NCI-H1048 (cell line): ENCODE results near the gene ZNF718.
"Not testable (repeated sequence)": the region's sequence is repeated elsewhere in the genome, so short reads cannot be mapped to it uniquely, and the experiment has no call there.

Experiments used
- DNase-seq: peaks from one replicate; lab custom pipeline; 2025; lab: John Stamatoyannopoulos, UW

The ZNF718 gene

DNA sequence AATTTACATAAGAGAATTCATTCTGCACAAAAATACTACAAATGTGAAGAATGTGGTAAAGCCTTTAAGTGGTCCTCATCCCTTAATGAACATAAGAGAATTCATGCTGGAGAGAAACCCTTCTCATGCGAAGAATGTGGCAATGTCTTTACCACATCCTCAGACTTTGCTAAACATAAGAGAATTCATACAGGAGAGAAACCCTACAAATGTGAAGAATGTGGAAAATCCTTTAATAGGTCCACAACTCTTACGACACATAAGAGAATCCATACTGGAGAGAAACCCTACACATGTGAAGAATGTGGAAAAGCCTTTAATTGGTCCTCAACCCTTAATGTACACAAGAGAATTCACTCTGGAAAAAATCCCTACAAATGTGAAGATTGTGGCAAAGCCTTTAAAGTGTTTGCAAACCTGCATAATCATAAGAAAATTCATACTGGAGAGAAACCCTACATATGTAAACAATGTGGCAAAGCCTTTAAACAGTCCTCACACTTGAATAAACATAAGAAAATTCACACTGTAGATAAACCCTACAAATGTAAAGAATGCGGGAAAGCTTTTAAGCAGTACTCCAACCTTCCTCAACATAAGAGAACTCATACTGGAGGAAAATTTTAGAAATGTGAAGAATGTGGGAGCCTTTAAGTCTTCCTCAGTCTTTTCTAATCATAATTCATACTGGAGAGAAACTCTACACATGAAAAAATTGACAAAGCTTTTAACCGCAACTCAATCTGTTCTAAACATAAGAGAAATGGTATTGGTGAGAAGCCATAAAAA lies 37.4 kb downstream of the ZNF718 start:
- no peak for DNase-seq

DNA sequence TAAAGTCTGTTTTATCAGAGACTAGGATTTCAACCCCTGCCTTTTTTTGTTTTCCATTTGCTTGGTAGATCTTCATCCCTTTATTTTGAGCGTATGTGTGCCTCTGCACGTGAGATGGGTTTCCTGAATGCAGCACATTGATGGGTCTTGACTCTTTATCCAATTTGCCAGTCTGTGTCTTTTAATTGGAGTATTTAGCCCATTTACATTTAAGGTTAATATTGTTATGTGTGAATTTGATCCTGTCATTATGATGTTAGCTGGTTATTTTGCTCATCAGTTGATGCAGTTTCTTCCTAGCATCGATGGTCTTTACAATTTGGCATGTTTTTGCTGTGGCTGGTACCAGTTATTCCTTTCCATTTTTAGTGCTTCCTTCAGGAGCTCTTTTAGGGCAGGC lies 45.3 kb downstream of the ZNF718 start:
- DNase-seq: not testable (repeated sequence)

DNA sequence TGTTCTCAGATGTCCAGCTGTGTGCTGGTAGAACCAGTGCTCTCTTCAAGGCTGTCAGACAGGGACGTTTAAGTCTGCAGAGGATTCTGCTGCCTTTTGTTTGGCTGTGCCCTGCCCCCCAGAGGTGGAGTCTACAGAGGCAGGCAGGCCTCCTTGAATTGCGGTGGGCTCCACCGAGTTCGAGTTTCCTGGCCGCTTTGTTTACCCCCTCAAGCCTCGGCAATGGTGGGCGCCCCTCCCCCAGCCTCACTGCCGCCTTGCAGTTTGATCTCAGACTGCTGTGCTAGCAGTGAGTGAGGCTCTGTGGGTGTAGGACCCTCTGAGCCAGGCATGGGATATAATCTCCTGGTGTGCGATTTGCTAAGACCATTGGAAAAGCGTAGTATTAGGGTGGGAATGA lies 47.0 kb downstream of the ZNF718 start:
- not testable (repeated sequence) for DNase-seq

DNA sequence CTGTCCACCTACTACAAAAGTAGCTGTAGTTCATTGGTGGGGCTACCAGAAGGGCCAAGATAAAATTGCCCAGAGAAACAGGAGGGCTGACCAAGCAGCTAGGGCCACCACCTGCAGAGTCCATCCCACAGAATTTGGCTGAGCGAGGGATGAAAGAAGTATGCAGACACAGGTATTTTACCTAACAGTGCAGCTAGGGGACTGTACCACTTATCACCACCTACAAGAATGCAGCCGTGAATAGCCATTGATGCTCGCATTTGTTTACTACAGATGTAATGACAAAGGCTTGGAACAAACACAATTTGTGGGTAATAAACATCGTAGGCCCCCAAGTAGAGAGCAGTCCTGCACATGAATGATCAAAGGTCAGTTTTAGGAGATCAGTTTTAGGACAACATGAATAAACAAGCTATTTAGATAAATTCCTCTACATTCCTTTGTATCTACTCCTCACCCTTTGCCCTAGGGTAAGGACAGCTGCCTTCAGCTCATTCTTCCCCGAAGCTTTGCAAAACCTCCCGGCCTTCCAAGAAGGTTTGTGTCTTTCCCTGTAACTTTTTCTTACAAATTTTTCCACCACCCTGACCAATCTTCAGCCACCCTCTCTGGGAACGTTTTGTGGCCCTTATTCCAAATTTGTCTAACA lies 49.5 kb downstream of the ZNF718 start:
- no peak for DNase-seq

DNA sequence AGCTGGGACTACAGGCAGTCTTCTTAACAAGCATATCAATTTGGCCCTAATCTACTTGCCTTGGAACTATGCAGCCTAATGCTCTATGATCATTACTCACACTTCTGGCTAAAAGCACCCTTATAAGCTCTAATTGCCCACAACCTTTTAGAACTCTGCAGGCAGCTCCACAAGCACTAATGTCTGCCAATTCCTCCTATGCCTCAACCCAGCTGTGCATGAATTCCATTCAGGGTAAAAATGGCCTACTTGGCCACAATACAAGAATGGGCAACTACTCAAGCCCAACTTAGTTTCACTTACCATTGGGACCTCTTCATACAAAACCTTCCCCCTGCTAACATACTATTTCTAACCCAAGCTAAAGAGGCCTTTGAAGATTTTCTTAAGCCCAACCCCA lies 51.7 kb downstream of the ZNF718 start:
- DNase-seq: no peak

DNA sequence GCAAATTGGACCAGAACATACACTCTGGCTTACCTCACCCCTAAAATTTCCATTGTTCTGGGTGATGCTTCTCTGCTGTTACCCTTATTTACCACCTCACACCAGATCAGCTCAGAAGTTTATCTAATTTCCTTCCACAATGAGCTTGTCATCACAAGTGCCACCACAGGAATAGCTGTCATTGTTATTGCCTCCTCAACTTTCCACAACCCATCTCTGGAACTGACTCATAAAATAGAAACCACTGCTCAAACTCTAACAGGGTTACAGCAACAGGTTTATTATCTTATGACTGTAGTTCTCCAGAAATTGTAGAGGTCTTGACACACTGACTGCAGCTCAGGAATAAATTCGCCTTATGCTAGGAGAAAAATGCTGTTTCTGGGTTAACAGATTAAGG lies 52.7 kb downstream of the ZNF718 start:
- no peak for DNase-seq

DNA sequence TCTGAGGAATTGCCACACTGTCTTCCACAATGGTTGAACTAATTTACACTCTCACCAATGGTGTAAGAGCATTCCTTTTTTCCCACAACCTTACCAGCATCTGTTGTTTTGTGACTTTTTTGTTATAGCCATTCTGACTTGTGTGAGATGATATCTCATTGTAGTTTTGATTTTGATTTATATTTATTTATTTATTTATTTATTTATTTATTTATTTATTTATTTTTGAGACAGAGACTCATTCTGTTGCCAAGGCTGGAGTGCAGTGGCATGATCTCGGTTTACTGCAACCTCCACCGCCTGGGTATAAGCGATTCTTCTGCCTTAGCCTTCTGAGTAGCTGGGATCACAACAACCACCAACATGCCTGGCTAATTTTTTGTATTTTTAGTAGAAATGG lies 57.9 kb downstream of the ZNF718 start:
- DNase-seq: not testable (repeated sequence)

DNA sequence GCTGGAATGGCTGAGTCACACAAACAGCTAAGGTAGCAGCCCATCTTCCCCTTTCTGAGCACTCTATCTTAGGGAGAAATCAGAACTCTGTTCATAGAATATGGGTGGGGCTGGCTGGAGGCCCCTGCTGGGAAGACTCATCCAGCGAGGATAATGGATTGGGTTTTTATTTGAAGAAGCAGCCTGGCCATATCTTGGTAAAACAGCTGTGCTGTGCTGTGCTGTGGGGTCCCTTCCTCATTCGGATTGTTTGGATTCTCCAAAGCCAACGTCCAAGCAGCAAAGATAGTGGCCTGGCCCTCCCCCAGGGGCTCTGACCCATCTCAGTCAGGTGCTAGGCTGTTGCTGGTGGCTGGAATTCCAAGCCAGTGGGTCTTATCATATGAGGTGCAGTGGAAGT lies 63.8 kb downstream of the ZNF718 start:
- DNase-seq: no peak

DNA sequence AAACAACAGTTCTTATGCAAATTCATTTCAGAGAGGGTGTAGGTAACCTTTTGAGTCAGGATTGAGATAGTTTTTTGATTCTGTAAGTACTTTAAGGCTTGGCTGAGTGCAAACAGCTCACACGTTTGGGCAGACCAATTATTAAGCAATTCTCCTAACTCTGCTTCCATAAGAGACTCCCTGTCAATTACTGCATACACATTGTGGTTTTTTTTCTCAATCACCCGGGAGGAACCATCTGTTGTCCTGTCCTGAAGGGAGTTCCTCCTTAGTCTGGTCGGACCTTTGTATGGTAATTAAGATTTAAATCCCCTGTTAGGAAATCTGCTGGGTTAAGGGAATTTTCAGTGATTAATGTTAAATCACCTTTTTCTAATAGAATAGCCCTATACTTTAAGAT lies 70.9 kb downstream of the ZNF718 start:
- not testable (repeated sequence) for DNase-seq

DNA sequence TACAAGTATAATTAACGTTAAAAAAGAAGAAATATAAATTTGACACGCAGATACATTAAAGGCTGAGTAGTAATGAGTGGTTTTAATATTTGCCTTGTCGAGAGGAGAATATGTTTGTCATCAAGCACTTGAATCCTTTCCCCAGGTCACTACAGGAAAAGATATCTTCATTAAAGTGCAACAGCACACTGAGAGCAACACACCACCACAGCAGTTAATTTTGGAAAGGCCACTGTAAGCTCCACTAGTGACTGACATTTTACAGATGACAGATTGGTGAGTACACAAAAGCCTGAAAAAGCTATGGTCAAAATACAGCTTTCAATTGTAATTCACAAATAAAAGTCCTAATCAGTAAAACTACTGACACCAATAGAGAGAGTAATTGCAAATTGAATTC lies 76.6 kb downstream of the ZNF718 start:
- DNase-seq: no peak

DNA sequence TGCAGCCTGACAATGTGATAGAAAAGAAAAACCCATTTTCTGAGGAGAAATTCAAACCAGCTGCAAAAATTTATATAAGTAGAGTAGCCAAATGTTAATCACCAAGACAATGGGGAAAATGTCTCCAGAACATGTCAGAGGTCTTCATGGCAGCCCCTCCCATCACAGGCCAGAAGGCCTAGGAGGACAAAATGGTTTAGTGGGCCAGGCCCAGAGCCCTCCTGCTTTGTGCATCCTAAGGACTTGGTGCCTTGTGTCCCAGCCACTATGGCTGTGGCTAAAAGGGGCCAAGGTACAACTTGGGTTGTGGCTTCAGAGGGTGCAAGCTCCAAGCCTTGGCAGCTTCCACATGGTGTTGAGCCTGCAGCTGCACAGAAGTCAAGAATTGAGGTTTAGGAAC lies 78.5 kb downstream of the ZNF718 start:
- not testable (repeated sequence) for DNase-seq

DNA sequence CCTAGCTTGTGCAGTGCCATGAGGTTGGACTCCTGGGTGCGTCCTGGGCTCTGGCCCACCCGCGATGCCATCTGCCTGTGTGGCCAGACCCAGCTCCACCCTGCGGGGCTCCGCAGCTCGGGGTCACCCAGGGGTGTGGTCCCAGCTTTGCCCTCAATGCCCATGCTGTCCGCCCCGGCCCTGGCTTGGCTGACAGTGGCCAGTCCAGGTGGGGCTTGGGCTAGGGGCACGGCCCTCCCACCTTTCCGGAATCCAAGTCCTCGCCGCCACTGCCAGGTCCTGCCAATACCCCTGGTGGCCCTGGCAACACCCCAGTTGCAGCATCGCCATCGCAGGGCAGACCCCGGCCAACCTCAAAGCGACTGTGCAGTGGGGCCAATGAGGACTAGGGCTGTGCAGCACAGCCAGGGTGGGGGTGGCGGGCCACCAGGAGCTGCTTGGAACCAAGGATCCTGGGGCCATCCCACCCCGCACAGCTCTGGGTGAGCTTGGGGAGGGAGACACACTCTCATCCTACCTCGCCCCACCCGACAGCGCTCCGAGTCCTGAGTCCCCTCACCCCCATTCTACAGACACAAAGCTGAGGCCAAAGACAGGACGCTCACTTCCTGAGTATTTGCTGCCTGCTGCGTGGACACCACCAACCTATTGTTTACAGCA lies 80.9 kb downstream of the ZNF718 start:
- no peak for DNase-seq

DNA sequence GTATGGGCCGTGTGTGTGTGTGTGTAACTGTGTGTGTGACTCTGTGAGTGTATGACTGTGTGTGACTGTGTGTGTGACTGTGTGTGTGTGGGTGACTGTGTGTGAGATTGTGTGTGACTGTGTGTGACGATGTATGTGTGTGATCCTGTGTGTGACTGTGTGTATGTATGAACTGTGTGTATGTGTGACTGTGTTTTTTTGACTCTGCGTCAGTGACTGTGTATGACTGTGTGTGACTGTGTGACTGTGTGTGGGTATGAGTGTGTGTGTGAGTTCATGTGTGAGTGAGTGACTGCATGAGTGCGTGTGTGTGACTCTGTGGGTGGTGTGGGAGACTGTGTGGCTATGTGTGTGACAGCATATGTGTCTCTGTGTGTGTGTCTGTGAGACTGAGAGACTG lies 81.8 kb downstream of the ZNF718 start:
- DNase-seq: no peak

DNA sequence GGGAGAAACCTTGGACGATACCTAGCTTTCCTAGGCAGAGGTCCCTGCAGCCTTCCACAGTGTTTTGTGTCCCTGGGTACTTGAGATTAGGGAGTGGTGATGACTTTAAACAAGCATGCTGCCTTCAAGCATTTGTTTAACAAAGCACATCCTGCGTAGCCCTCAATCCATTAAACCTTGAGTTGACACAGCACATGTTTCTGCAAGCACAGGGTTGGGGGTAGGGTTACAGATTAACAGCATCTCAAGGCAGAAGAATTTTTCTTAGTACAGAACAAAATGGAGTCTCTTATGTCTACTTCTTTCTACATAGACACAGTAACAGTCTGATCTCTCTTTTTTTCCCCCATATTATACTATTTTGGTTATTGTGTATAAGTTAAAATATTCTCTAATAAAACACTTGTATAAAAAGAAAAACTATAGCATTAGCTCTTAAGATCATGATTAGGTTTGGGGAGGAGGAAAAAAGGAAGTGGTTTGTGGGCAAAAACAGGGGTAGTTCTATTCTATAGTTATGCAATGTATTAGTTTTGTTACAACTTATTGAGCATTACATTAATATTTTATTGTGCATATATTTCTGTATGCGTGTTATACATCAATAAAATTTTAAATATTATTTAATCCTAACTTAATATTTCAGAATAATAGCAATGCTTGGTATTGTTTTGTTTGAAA lies 84.3 kb downstream of the ZNF718 start:
- not testable (repeated sequence) for DNase-seq

DNA sequence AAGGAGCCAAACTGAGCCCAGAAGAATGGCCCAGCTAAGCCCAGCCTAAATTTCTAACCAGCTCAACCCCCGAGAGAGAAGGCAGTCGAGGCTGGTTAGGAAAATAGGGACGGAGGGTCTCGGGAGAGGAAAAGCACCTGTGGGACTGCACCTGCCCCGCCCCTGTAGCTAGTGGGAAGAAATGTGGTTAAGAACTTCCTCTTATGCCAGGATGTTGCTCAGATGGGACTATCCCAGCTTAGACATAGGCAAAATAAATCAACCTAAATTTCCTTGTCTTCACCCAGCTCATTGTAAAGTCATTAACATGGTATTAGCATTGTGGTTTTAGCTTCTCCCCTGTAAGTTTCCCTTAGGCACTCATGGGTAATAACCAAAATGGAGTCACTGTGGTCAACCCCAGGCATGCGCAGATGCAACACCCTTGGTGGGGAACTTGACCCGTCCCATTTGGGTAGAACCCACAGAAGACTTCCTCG lies 86.8 kb downstream of the ZNF718 start:
- no peak for DNase-seq

DNA sequence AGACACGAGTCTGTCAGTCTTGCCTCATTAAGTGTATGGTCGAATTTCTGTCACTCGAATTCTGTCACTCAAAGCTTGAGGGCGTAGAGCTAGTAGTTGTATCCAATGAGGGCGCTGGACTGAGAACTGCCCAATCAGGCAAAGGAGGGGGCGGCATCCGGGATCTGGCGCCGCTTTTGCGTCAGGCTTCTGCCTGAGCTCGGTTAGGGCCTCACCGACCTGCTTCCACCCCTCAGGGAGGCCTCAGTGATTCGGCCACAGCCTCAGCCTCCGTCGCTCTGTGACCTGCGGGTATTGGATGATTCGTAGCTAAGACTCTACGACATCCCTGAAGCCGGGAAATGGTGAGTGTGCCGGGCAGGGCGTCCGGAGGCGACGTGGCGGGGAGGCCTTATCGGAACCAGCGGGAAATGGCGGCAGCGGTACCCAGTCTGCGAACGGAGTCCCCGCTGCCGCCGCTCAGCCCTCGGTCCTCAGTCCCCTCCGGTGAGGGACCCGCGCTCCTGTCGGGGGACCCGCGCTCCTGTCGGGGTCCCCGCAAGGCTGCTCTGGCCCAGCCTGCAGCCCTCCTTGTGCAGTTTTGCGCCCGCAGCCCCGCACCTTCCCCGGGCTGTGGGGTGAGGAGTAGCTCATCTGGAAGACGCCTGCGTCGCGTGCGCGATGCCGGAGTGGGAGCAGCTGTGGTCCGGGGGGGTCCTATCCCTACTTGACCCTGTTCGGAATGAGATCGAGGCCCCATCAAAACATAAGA lies 88.3 kb downstream of the ZNF718 start:
- no peak for DNase-seq

DNA sequence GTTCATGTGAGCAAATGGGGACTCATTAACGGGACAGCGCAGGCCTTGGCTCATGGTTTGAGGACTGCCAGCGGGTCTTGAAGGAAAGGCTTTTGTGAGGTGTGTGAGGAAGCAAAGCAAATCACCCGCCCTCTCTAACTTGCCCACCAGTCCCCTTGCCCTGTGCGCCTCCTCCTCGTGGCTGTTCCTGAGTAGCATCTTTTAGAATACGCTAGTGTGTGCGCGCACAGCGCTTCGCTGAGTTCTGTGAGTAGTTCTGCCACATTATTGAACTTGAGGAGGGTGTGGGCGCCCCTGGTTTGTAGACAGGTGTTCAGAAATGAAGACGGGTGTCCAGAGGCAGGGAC lies 88.9 kb downstream of the ZNF718 start:
- not testable (repeated sequence) for DNase-seq
